HEK293 (cell line): Measurements from ENCODE around the gene AARS2.
A peak's percentile ranks its signal among the peaks of the same experiment; 100 is the strongest.

Experiments
- CTCF ChIA-PET: fragments of 350-600 bp; formaldehyde crosslinking; extraction: SDS; loops from one replicate; lab custom pipeline; 2021; ENCODE audit warnings: antibody characterized with exemption; lab: Yijun Ruan, JAX
- POLR2A ChIA-PET: fragments of 300-600 bp; formaldehyde crosslinking; extraction: SDS; loops from one replicate; lab custom pipeline; 2020; ENCODE audit warnings: antibody characterized with exemption, inconsistent platforms; lab: Yijun Ruan, JAX
- H3K27ac ChIP-seq: fragments of 200-500 bp; sonication (Bioruptor generic); 2 replicates; pipeline ENCODE4 v1.5.1; 2014; ENCODE audit warnings: low read depth, low read length, control low read depth, inconsistent platforms; ENCODE audit errors: extremely low read depth
- H3K36me3 ChIP-seq, 2 experiments: fragments of 200-500 bp in 1 of 2; sonication (Bioruptor generic) in 1 of 2; 1 replicate in 1 of 2; 2 replicates in 1 of 2; pipeline ENCODE4 v1.5.1; 2014 to 2017; ENCODE audit warnings: inconsistent platforms in 2 of 2, low read length in 2 of 2; ENCODE audit not compliant: control insufficient read depth in 2 of 2, insufficient read depth in 1 of 2
- H3K4me1 ChIP-seq: fragments of 200-500 bp; sonication (Bioruptor generic); 2 replicates; pipeline ENCODE4 v1.5.1; 2014; ENCODE audit warnings: mild to moderate bottlenecking, low read length, inconsistent platforms; ENCODE audit not compliant: control insufficient read depth, insufficient read depth
- H3K4me3 ChIP-seq: 2 replicates; pipeline ENCODE4 v1.5.1; 2011; ENCODE audit warnings: low read depth, mild to moderate bottlenecking, control low read depth, low read length, moderate library complexity
- H3K9me3 ChIP-seq: fragments of 200-500 bp; sonication (Bioruptor generic); 2 replicates; pipeline ENCODE4 v1.5.1; 2014; ENCODE audit warnings: low read depth, low read length, inconsistent platforms; ENCODE audit not compliant: control insufficient read depth, insufficient read depth
- GLIS1 ChIP-seq: fragments of 450-650 bp; formaldehyde crosslinking; IDR thresholded peaks from 2 replicates; pipeline ENCODE4 v1.5.1; 2016; ENCODE audit warnings: missing biosample characterization, missing genetic modification characterization
- GLIS2 ChIP-seq: fragments of 450-650 bp; formaldehyde crosslinking; IDR thresholded peaks from 2 replicates; pipeline ENCODE4 v1.5.1; 2016; ENCODE audit warnings: missing biosample characterization, missing genetic modification characterization
- HOXD13 ChIP-seq: sonication (generic); formaldehyde crosslinking; IDR thresholded peaks from 2 replicates; pipeline ENCODE4 v1.8.0; 2022; ENCODE audit warnings: missing genetic modification reagents, borderline replicate concordance
- PRDM1 ChIP-seq: fragments of 450-650 bp; formaldehyde crosslinking; IDR thresholded peaks from 2 replicates; pipeline ENCODE4; 2016; ENCODE audit warnings: missing biosample characterization, missing genetic modification characterization
- SALL2 ChIP-seq: fragments of 450-650 bp; formaldehyde crosslinking; IDR thresholded peaks from 2 replicates; pipeline ENCODE4 v1.5.0; 2017; ENCODE audit warnings: missing biosample characterization, mild to moderate bottlenecking, missing genetic modification characterization, borderline replicate concordance
- SP2 ChIP-seq: fragments of 450-650 bp; formaldehyde crosslinking; IDR thresholded peaks from 2 replicates; pipeline ENCODE4 v1.5.1; 2016; ENCODE audit warnings: missing biosample characterization, missing genetic modification characterization
- SP3 ChIP-seq: fragments of 450-650 bp; formaldehyde crosslinking; IDR thresholded peaks from 2 replicates; pipeline ENCODE4 v1.5.1; 2016; ENCODE audit warnings: missing biosample characterization, missing genetic modification characterization
- ZBTB26 ChIP-seq: fragments of 450-650 bp; formaldehyde crosslinking; optimal IDR thresholded peaks from 2 replicates; pipeline ENCODE3; 2016; ENCODE audit warnings: missing biosample characterization, mild to moderate bottlenecking, missing genetic modification characterization
- ZNF133 ChIP-seq: fragments of 450-650 bp; formaldehyde crosslinking; IDR thresholded peaks from 2 replicates; pipeline ENCODE4 v1.5.1; 2016; ENCODE audit warnings: missing biosample characterization, missing genetic modification characterization
- ZNF184 ChIP-seq: fragments of 450-650 bp; IDR thresholded peaks from 2 replicates; pipeline ENCODE4 v1.5.1; 2018; ENCODE audit warnings: missing biosample characterization, mild to moderate bottlenecking, missing genetic modification characterization
- ZNF221 ChIP-seq: fragments of 450-650 bp; formaldehyde crosslinking; IDR thresholded peaks from 2 replicates; pipeline ENCODE4 v1.5.1; 2017; ENCODE audit warnings: missing biosample characterization, missing genetic modification characterization, borderline replicate concordance
- ZNF266 ChIP-seq: fragments of 450-650 bp; formaldehyde crosslinking; IDR thresholded peaks from 2 replicates; pipeline ENCODE4 v1.5.1; 2016; ENCODE audit warnings: missing biosample characterization, missing genetic modification characterization, low read depth
- ZNF335 ChIP-seq: fragments of 450-650 bp; formaldehyde crosslinking; conservative IDR thresholded peaks from 2 replicates; pipeline ENCODE4 v1.5.1; 2016; ENCODE audit warnings: missing biosample characterization, missing genetic modification characterization
- ZNF585B ChIP-seq: fragments of 450-650 bp; formaldehyde crosslinking; IDR thresholded peaks from 2 replicates; pipeline ENCODE4 v1.5.1; 2016; ENCODE audit warnings: missing biosample characterization, missing genetic modification characterization
- ZNF639 ChIP-seq: fragments of 450-650 bp; formaldehyde crosslinking; IDR thresholded peaks from 2 replicates; pipeline ENCODE4 v1.5.1; 2016; ENCODE audit warnings: missing biosample characterization, missing genetic modification characterization
- ZNF777 ChIP-seq: fragments of 450-650 bp; formaldehyde crosslinking; IDR thresholded peaks from 2 replicates; pipeline ENCODE4 v1.5.1; 2017; ENCODE audit warnings: missing biosample characterization, missing genetic modification characterization, borderline replicate concordance
- ZNF830 ChIP-seq: fragments of 450-650 bp; IDR thresholded peaks from 2 replicates; pipeline ENCODE4 v1.5.0; 2018; ENCODE audit warnings: missing biosample characterization, missing genetic modification characterization, low read depth, mild to moderate bottlenecking, moderate library complexity
- TF ChIP-seq, protein P1 (sequence below): fragments of 450-650 bp; IDR thresholded peaks from 2 replicates; pipeline ENCODE4 v1.5.1; 2018; ENCODE audit warnings: missing biosample characterization, mild to moderate bottlenecking, missing genetic modification characterization
- TF ChIP-seq, protein P2 (sequence below): fragments of 450-650 bp; formaldehyde crosslinking; IDR thresholded peaks from 2 replicates; pipeline ENCODE4 v1.5.1; 2016; ENCODE audit warnings: missing biosample characterization, missing genetic modification characterization

AARS2 gene

DNA sequence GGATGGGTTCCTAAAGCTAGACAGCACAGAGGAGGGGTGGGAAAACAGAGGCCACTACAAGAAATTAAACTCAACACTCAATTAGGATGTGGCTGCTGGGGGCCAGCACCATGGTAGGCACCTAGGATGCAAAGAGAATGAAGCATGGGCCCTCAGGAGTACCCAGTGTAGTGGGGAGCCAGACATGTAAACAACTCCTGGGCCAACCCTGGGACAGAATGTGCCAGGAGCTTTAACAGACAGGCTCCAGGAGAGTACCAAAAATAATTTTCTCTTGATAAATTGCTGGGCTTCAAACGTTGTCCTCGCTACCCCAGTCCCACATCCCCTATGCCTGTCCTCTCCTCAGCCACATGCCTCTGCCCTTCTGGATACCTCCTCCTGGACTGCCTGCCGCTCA, 41.2 kb downstream of the AARS2 start:
- ChIA-PET CTCF (interaction anchor here (0.6 to 7.2 kb wide), 5 partner anchors 16 to 64 kb away, joined by 3 to 208 read pairs (median 4); partner anchors contain the start of gene AARS2), POLR2A (no interaction called here)
- H3K27ac ChIP-seq = no peak overlapping the region
- H3K4me1 ChIP-seq = no peaks in the 10 kb centered on the region
- TF ChIP-seq SALL2 (no peak), ZNF585B (no peak), PRDM1 (tag by site-specific recombination) (no peak), ZNF133 (tag by site-specific recombination) (no peak), GLIS1 (peak; percentile 49; the same call in 1 of the 2 replicates)
- TF ChIP-seq, protein P1, sequence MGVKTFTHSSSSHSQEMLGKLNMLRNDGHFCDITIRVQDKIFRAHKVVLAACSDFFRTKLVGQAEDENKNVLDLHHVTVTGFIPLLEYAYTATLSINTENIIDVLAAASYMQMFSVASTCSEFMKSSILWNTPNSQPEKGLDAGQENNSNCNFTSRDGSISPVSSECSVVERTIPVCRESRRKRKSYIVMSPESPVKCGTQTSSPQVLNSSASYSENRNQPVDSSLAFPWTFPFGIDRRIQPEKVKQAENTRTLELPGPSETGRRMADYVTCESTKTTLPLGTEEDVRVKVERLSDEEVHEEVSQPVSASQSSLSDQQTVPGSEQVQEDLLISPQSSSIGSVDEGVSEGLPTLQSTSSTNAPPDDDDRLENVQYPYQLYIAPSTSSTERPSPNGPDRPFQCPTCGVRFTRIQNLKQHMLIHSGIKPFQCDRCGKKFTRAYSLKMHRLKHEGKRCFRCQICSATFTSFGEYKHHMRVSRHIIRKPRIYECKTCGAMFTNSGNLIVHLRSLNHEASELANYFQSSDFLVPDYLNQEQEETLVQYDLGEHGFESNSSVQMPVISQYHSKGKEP (tag by site-specific recombination) = no peak
- H3K36me3 ChIP-seq = no peaks in the 10 kb centered on the region
- no peak overlapping the region for H3K4me3 ChIP-seq
- H3K9me3 ChIP-seq = no peaks in the 10 kb centered on the region

GRCh38 chr6:44271406-44271723, 41.8 kb downstream of the AARS2 start:
- Histone ChIP-seq H3K27ac (no peak overlapping the region), H3K4me3 (no peak overlapping the region)
- TF ChIP-seq ZNF221 (tag by site-specific recombination) = no peak
- 0 out of 2 replicates have a peak, but pooled peaks have one; percentile 2 for TF ChIP-seq ZNF335 (tag by site-specific recombination)
- TF ChIP-seq, all 188 proteins: peak for 1
- Histone ChIP-seq H3K36me3 (no peaks in the 10 kb centered on the region), H3K9me3 (no peaks in the 10 kb centered on the region), H3K4me1 (no peaks in the 10 kb centered on the region)
- ChIA-PET CTCF (interaction anchor here (0.6 to 7.2 kb wide), 5 partner anchors 34 to 405 kb away, joined by 3 to 208 read pairs (median 4); partner anchors contain the start of gene AARS2), POLR2A (interaction anchor here (1.9 kb wide), 1 partner anchor 25 kb away, joined by 8 read pairs; the partner anchor contains the start of gene HSP90AB1)

- ChIA-PET CTCF (interaction anchor here (0.6 to 7.2 kb wide), 7 partner anchors 8 to 404 kb away, joined by 3 to 208 read pairs (median 32); partner anchors contain the start of gene AARS2), POLR2A (interaction anchor here (1.4 to 1.9 kb wide), 2 partner anchors 24 to 47 kb away, joined by 3 to 8 read pairs; partner anchors contain the start of gene HSP90AB1)
- peak overlapping the region; percentile 33 for H3K4me3 ChIP-seq
- no peak overlapping the region for H3K27ac ChIP-seq
- peak; percentile 31; the same call in 1 of the 2 replicates for TF ChIP-seq SP2 (tag by site-specific recombination)
- TF ChIP-seq, protein P1 (tag by site-specific recombination) = no peak
- peak; percentile 41; the same call in 1 of the 2 replicates for TF ChIP-seq ZNF335 (tag by site-specific recombination)
- TF ChIP-seq ZNF266 = no peak
- no peak for TF ChIP-seq ZNF184 (tag by site-specific recombination)
- TF ChIP-seq, protein P2, sequence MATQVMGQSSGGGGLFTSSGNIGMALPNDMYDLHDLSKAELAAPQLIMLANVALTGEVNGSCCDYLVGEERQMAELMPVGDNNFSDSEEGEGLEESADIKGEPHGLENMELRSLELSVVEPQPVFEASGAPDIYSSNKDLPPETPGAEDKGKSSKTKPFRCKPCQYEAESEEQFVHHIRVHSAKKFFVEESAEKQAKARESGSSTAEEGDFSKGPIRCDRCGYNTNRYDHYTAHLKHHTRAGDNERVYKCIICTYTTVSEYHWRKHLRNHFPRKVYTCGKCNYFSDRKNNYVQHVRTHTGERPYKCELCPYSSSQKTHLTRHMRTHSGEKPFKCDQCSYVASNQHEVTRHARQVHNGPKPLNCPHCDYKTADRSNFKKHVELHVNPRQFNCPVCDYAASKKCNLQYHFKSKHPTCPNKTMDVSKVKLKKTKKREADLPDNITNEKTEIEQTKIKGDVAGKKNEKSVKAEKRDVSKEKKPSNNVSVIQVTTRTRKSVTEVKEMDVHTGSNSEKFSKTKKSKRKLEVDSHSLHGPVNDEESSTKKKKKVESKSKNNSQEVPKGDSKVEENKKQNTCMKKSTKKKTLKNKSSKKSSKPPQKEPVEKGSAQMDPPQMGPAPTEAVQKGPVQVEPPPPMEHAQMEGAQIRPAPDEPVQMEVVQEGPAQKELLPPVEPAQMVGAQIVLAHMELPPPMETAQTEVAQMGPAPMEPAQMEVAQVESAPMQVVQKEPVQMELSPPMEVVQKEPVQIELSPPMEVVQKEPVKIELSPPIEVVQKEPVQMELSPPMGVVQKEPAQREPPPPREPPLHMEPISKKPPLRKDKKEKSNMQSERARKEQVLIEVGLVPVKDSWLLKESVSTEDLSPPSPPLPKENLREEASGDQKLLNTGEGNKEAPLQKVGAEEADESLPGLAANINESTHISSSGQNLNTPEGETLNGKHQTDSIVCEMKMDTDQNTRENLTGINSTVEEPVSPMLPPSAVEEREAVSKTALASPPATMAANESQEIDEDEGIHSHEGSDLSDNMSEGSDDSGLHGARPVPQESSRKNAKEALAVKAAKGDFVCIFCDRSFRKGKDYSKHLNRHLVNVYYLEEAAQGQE (tag by site-specific recombination) = peak; percentile 68
- no peak for TF ChIP-seq ZNF777
- TF ChIP-seq ZNF639 = no peak
- TF ChIP-seq GLIS2 (tag by site-specific recombination) = peak; percentile 29; the same call in 1 of the 2 replicates
- peak; percentile 42; the same call in 1 of the 2 replicates for TF ChIP-seq SP3
- peak; percentile 16 for TF ChIP-seq ZBTB26 (tag by site-specific recombination)
- no peak for TF ChIP-seq ZNF830
- TF ChIP-seq GLIS1 = peak; percentile 45; the same call in 1 of the 2 replicates
- no peak for TF ChIP-seq HOXD13 (CRISPR knock-in tag)
- no peaks in the 10 kb centered on the region for H3K4me1 ChIP-seq
- no peaks in the 10 kb centered on the region for H3K36me3 ChIP-seq
- no peaks in the 10 kb centered on the region for H3K9me3 ChIP-seq
Measured at GRCh38 chr6:44270526-44271405, 42.4 kb downstream of the AARS2 start.
